Transverse colon (tissue), 4 donors: ENCODE data around the gene RDH5. TPM values are rescaled to one million over a fixed set of nuclear protein-coding genes. Genes with fewer than 3 reads are reported as not detected.
A peak's percentile ranks its signal among the peaks of the same experiment; 100 is the strongest.

Experiments used
- DNase-seq: peaks from one replicate; pipeline ENCODE4 v3.0.0-alpha.2; 2019
- H3K27ac ChIP-seq, 4 donors: fragments of 200-600 bp; sonication (generic); 2 replicates each; pipeline ENCODE4 v1.5.1; 2016 to 2018; ENCODE audit warnings: inconsistent platforms in 4 of 4
- H3K27me3 ChIP-seq: fragments of 200-600 bp; sonication (generic); 2 replicates; pipeline ENCODE4 v1.5.1; 2017; ENCODE audit warnings: inconsistent platforms
- H3K36me3 ChIP-seq, 4 donors: fragments of 200-600 bp; sonication (generic); 2 replicates each; pipeline ENCODE4 v1.5.1; 2017 to 2019; ENCODE audit warnings: inconsistent platforms in 4 of 4
- H3K4me1 ChIP-seq, 4 donors: fragments of 200-600 bp; sonication (generic); 2 replicates each; pipeline ENCODE4 v1.5.1; 2017 to 2020; ENCODE audit warnings: inconsistent platforms in 4 of 4
- H3K4me3 ChIP-seq, 4 donors: fragments of 200-600 bp; sonication (generic); 1 replicate in 1 of 4; 2 replicates in 3 of 4; pipeline versions ENCODE4 v1.5.1 to v1.6.1; 2017 to 2019; ENCODE audit warnings: inconsistent platforms in 4 of 4
- H3K9me3 ChIP-seq, 2 donors: fragments of 200-600 bp; sonication (generic); 2 replicates each; pipeline ENCODE4 v1.5.1; 2017 to 2019; ENCODE audit warnings: inconsistent platforms in 2 of 2
- EP300 ChIP-seq: sonication (generic); formaldehyde crosslinking; IDR thresholded peaks from one replicate; pipeline ENCODE4 v1.6.1; 2017; ENCODE audit warnings: antibody characterized with exemption, low read depth
- POLR2A ChIP-seq: fragments of 450-650 bp; IDR thresholded peaks from one replicate; pipeline ENCODE4 v1.6.1; 2016; ENCODE audit warnings: antibody characterized with exemption, mild to moderate bottlenecking, moderate library complexity
- POLR2AphosphoS5 ChIP-seq, 3 donors: sonication (generic); formaldehyde crosslinking; IDR thresholded peaks; one replicate each; pipeline ENCODE4 v1.6.1; 2016; ENCODE audit warnings: antibody characterized with exemption in 3 of 3
- WGBS, 2 donors: methylation state at CpG; one replicate each; pipeline ENCODE4 v1.1.5; 2018; ENCODE audit warnings: low coverage in 1 of 2; 5-methylcytosine and 5-hydroxymethylcytosine counted together
- in situ Hi-C, 4 donors: fragments of 200-750 bp; cut with MboI; loops; one replicate each; pipeline versions ENCODE4 v1.15.0 to v1.15.1; 2017; ENCODE audit warnings: low sequenced_read_pairs in 3 of 4, low pct_ligation_motif_present in 1 of 4, low pct_unique_long_range_greater_than_20kb in 1 of 4
- intact Hi-C: fragments of 100-400 bp; cut with DNase I; formaldehyde crosslinking; loops from one replicate; pipeline ENCODE4 v1.15.1; 2023; ENCODE audit warnings: low total_unique reads
- total RNA-seq, 4 donors: library from RNA; depleted of rRNA; stranded (reverse); fragments of >200 nt; gene quantifications; one replicate each; pipeline ENCODE4 v1.1.0, GENCODE V29; 2016
- TF ChIP-seq, protein P1 (sequence below), 5 experiments: fragments of 200-600 bp in 3 of 5; fragments of 450-650 bp in 2 of 5; sonication (generic) in 3 of 5; IDR thresholded peaks; 1 replicate in 2 of 5; 2 replicates in 3 of 5; pipeline ENCODE4 v1.5.1; 2016 to 2017; ENCODE audit warnings: antibody characterized with exemption in 5 of 5, inconsistent platforms in 3 of 5, mild to moderate bottlenecking in 2 of 5, moderate library complexity in 1 of 5

Gene RDH5
- total RNA-seq, 4 donors from 2014 or later: 16.5 to 74.4 (median 58.3) TPM

DNA sequence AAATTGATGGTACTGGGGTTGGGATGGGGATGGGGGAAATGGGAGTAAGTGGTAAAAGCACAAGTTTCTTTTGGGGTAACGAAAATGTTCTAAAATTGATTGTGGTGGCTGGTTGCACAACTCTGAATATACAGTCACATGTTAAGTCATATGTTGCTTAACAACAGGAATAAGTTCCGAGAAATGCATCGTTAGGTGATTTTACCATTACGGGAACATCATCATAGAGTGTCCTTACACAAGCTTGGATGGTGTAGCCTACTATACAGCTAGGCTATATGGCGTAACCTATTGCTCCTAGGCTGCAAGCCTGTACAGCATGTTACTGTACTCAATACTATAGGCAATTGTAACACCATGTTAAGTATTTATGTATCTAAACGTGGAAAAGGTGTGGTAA lies 43.5 kb upstream of the RDH5 start:
- in situ Hi-C loops (no loop called here), intact Hi-C loops (no loop called here)
- no peaks in the 10 kb centered on the region for H3K36me3 ChIP-seq
- no peak for DNase-seq
- 57 to 89% methylated on average over 6 of the region's 6 CpGs for WGBS, 2 donors
- H3K9me3 ChIP-seq: no peaks in the 10 kb centered on the region
- H3K4me3 ChIP-seq: no peak overlapping the region
- H3K4me1 ChIP-seq: peaks cover 4 to 40% (median 13%) of the 10 kb centered on the region in 4 donors
- H3K27me3 ChIP-seq: no peaks in the 10 kb centered on the region
- TF ChIP-seq EP300: no peak
- no peak for TF ChIP-seq POLR2AphosphoS5 (IDR thresholded peaks at IDR 0.05)
- TF ChIP-seq, protein P1, sequence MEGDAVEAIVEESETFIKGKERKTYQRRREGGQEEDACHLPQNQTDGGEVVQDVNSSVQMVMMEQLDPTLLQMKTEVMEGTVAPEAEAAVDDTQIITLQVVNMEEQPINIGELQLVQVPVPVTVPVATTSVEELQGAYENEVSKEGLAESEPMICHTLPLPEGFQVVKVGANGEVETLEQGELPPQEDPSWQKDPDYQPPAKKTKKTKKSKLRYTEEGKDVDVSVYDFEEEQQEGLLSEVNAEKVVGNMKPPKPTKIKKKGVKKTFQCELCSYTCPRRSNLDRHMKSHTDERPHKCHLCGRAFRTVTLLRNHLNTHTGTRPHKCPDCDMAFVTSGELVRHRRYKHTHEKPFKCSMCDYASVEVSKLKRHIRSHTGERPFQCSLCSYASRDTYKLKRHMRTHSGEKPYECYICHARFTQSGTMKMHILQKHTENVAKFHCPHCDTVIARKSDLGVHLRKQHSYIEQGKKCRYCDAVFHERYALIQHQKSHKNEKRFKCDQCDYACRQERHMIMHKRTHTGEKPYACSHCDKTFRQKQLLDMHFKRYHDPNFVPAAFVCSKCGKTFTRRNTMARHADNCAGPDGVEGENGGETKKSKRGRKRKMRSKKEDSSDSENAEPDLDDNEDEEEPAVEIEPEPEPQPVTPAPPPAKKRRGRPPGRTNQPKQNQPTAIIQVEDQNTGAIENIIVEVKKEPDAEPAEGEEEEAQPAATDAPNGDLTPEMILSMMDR (IDR thresholded peaks at IDR 0.05): no peak
- no peak for TF ChIP-seq POLR2A
- no peak overlapping the region for H3K27ac ChIP-seq

DNA sequence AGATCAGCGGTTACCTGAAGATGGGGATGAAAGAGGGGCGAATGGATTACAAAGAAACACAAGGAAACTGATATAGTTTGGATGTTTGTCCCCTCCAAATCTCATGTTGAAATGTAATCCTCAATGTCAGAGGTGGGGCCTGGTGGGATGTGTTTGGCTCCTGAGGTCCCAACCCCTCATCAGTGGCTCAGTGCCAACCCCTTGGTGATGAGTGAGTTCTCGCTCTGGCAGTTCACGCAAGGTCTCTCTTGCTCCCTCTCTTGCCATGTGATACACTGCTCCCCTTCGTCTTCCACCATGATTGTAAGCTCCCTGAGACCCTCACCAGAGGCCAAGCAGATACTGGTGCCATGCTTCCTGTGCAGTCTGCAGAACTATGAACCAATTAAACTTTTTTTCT lies 40.5 kb upstream of the RDH5 start:
- in situ Hi-C loops: no loop called here
- intact Hi-C loops: no loop called here
- 87 to 100% methylated on average over 1 to 5 of the region's 5 CpGs for WGBS, 2 donors
- Histone ChIP-seq H3K27me3 (no peaks in the 10 kb centered on the region), H3K4me3 (no peak overlapping the region), H3K9me3 (no peaks in the 10 kb centered on the region), H3K36me3 (no peaks in the 10 kb centered on the region), H3K27ac (no peak overlapping the region), H3K4me1 (peaks cover 7 to 34% (median 15%) of the 10 kb centered on the region in 4 donors)
- DNase-seq: no peak
- TF ChIP-seq, protein P1 (IDR thresholded peaks at IDR 0.05): no peak
- TF ChIP-seq POLR2AphosphoS5 (IDR thresholded peaks at IDR 0.05): no peak
- no peak for TF ChIP-seq POLR2A
- TF ChIP-seq EP300: no peak

GRCh38 chr12:55681142-55682077 lies 38.8 kb upstream of the RDH5 start:
- 0 to 7% methylated on average over 1 to 15 of the region's 17 CpGs for WGBS, 2 donors
- peaks cover 7 to 26% (median 15%) of the 10 kb centered on the region in 4 donors for H3K4me1 ChIP-seq
- peak overlapping the region; percentile 67 to 83 (median 74) for H3K27ac ChIP-seq
- DNase-seq: peak; percentile 85
- H3K27me3 ChIP-seq: no peaks in the 10 kb centered on the region
- H3K4me3 ChIP-seq: peak overlapping the region; percentile 18 to 55 (median 40)
- TF ChIP-seq EP300 (no peak), POLR2A (peak; percentile 70), POLR2AphosphoS5 (IDR thresholded peaks at IDR 0.05) (peak; percentile 72 to 90 (median 74))
- TF ChIP-seq, protein P1 (IDR thresholded peaks at IDR 0.05): peak; percentile 34 to 71 (median 48)
- intact Hi-C loops: no loop called here
- H3K9me3 ChIP-seq: no peaks in the 10 kb centered on the region
- H3K36me3 ChIP-seq: no peaks in the 10 kb centered on the region
- in situ Hi-C loops: no loop called here

- no peak for DNase-seq
- 42 to 53% methylated on average over 5 to 13 of the region's 13 CpGs for WGBS, 2 donors
- peak overlapping the region in 3 of 4 donors; percentile 37 to 55 (median 43) for H3K4me3 ChIP-seq
- in situ Hi-C loops (no loop called here), intact Hi-C loops (no loop called here)
- TF ChIP-seq POLR2A (no peak), EP300 (no peak), POLR2AphosphoS5 (IDR thresholded peaks at IDR 0.05) (no peak)
- TF ChIP-seq, protein P1 (IDR thresholded peaks at IDR 0.05): no peak
- H3K4me1 ChIP-seq: peaks cover 7 to 26% (median 15%) of the 10 kb centered on the region in 4 donors
- no peaks in the 10 kb centered on the region for H3K36me3 ChIP-seq
- peak overlapping the region; percentile 67 to 83 (median 74) for H3K27ac ChIP-seq
- H3K9me3 ChIP-seq: no peaks in the 10 kb centered on the region
- no peaks in the 10 kb centered on the region for H3K27me3 ChIP-seq
Measured at GRCh38 chr12:55682087-55682796, 38.0 kb upstream of the RDH5 start.
